GM21360 (cell line): ENCODE results near the gene CCDC78.
A peak's percentile ranks its signal among the peaks of the same experiment; 100 is the strongest.
"Not testable (repeated sequence)": the region's sequence is repeated elsewhere in the genome, so short reads cannot be mapped to it uniquely, and the experiment has no call there.

Experiments used
- ATAC-seq: cut with Tn5 transposase; IDR thresholded peaks from one replicate; pipeline ENCODE4 v1.9.1; 2021; ENCODE audit warnings: mild to moderate bottlenecking, moderate library complexity; ENCODE audit not compliant: unreplicated experiment

The CCDC78 gene

DNA sequence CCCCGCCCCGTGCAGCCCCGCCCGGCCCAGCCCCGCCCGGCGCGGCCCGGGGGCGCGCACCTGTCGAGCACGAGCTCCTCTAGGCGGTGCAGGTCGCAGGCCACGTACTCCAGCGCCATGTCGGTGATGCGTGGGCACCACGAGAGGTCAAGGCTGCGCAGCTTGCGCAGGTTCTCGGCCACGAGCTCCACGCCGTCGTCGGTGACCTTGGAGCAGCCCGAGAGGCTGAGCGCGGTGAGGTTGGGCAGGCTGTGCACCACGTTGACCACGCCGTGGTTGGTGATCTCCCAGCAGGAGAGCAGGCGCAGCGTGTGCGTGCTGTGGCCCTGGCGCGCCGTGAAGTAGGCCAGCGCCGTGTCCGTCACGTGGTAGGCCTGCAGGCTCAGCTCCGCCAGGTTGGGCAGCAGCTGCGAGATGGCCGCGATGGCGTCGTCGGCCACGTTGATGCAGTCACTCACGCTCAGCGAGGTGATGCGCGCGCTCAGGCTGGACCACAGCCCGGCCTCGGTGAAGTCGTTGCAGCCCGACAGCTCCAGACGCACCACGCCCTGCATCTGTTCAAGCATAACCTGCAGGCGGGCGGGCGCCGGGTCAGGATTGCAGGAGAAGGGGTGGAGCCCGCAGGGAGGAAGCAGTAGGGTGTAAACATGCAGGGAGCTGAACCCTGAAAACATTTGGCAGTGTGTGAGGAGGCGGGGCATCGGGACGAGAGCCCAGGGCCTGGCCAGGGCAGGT, 30.7 kb downstream of the CCDC78 start:
- ATAC-seq = no peak

DNA sequence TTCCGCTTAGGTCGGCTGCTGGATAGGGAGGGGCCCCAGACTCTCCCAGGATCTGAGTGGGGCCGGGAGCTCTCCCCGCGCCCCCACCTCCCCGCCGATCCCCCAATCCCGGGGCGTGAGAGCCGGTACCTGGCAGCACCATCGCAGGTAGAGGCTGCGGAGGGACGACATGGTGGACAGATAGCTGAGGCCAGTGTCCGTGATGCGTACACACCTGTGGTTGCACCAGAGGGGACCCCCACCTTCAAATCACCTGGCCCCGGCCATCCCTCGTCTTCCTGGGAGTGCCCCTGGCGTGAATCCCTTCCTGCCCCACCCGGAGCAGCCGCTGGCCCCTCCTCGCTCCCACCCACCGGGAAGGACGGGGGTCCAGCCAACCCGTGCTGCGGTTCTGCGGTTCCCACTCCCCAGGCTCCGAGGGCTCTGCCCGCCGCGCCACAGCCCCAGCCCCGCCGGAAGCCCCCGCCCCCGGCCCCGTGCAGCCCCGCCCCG, 31.3 kb downstream of the CCDC78 start:
- no peak for ATAC-seq

DNA sequence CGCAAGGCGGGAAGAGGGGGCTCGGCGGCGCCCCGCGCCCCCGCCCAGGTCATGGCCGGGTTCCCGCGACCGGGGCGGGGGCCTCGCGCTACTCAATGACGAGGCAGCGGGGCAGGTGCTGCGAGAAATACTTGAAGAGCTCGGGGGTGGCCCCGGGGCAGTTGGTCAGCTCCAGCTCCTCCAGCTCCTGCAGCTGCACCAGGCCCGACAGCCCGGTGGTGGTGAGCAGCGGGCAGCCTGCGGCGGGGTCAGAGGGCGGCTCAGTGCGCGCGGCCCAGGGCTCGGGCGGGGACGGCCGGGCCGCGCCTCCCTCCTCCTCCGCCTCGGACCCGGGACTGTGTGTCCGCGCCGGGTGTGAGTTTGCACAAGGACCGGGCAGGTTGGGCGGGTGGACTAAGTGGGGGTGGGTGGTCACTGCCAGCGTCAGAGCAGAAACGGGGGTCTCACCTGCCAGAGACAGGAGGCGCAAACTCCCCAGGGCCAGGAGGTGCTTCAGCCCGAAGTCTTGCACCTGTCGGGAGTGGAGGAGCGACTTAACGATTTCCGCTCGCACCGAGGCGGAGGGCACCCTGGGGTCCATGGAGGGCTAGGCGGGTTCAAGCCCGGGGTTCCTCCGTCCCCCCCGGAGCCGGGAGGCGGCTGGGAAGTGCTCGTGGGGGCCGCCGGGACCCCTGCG, 31.9 kb downstream of the CCDC78 start:
- no peak for ATAC-seq

DNA sequence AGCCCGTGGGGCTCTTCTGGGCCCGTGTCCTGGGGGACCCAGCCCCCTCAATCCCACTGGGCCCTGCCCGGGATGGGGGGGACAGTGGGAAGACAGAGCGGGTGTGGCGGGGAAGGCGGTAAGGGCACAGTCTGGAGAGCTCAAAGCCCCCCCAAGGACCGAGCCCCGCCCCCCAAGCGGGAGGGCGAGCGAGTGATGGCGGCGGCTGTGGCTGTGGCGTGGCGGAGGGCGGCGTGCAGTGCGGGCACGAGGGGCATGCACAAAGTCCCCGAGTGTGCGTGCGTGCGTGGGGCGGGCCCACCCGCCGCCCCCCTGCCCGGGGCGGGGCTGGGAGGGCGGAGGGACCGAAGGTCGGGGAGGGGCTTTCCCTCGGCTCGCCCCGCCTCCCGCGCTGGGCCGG, 32.5 kb downstream of the CCDC78 start:
- ATAC-seq = no peak

DNA sequence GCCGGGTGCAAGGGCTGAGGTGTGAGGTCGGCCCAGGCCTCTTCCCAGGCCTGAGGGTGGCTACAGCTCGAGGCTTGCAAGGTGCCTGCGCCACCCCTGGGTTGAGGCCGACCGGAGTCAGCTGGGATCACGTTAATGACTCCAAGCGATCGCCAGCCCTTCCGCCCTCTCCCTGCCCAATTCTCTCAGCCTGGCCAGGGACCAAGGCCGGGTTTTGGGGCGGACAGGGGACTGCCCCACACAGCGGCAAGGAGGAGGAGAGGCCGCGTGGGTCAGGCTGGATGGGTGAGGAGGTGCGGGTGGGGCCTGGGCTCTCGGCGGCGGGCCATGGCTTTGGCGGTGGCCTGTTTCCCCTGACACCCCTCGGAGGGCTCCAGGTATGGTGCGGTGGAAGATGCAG, 32.9 kb downstream of the CCDC78 start:
- no peak for ATAC-seq

DNA sequence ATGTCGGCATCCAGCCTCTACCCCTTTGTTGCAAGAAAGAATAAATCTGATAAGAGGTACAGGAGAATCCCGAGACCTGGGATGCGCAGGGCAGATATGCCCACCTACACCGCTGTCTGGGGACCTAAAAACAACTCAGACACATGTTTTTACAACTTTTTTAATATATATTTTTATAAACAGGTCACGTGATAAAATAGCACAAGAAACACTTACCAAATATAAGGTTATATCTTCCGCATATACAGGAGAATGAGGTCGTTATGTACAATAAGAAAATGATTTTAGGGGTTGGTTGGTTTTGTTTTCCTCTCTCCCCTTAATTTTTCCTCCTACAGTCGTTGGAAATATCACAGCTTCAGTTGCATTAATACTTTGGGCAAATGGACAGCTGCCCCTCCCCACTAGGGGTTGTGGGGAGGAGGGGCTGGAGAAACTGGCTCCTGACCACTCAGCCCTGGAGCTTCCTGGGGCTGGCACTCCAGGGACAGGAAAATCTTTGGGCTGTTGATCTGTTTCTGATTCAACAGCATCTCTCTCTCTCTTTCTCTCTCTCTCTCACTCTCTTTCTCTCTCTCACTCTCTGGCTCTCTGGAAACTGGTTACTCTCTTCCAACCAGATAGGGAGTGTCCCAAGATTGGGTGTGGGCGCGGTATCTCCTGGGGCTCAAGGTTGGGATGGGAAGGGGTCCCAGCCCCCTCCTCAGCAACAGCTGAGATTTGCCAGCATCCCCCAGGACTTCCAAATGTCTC, 33.7 kb downstream of the CCDC78 start:
- no peak for ATAC-seq

DNA sequence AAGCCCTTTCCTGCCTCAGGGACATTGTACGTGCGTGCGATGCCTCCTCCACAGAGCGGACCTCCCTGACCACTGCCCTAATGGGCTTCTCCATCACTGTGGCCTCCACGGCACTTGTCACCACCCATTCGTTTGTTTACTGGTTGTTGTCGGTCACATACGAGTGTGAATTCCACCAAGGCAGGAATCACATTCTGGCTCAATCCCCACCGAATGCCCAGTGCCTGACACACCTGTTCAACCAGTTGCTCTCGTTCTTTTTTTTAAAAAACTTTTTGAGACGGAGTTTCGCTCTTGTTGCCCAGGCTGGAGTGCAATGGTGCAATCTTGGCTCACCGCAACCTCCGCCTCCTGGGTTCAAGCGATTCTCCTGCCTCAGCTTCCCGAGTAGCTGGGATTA, 35.0 kb downstream of the CCDC78 start:
- ATAC-seq = not testable (repeated sequence)

DNA sequence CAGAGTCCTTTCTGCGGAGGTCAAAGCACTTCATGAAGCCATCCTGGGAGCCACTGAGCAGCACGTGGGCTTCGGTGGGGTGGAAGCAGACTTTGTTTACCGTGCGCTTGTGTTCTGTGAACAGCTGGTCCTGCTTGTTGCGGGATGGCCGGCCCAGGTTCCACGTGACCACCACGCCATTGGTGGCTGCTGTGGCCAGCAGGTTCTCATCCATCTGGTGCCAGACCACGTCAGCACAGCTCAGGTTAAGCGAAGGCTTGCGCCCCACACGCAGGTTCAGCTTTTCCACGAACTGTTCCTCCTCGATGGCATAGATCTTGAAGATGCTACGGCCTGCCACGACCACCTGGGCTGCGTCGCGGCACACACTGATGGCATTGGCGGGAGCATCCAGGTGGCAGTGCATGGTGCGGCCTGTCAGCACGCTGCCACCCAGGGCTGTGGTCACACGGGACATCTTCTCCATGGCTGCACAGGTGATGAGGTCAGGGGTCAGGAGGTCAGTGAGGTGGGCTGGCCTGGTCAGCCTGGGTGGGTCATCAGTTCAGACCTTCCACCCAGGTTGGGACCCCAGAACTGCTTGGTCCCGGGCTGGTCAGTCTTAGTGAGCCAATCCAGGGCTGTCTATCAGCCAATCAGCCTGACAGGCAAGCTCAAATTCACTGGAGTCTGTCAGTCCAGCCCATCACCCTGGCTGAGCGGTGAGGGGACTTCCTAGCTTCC, 36.9 kb downstream of the CCDC78 start:
- no peak for ATAC-seq

DNA sequence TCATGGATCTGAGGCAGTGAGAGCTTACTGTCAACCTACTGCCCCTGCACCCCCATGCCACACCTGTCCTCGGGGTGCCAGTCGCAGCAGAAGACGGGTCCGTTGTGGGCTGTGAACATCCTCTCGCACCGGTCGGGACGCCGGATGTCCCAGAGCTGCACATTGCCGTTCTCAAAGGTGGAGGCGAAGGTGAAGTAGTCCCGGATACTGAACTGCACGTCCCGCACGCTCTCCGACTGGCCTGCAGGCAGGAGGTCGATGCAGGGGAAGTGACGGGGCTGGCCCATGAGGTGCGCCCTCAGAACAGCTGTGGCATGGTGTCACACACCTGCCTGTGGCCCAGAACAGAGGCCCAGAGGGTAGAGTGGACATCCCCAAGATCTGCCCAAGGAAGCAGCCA, 38.7 kb downstream of the CCDC78 start:
- no peak for ATAC-seq

DNA sequence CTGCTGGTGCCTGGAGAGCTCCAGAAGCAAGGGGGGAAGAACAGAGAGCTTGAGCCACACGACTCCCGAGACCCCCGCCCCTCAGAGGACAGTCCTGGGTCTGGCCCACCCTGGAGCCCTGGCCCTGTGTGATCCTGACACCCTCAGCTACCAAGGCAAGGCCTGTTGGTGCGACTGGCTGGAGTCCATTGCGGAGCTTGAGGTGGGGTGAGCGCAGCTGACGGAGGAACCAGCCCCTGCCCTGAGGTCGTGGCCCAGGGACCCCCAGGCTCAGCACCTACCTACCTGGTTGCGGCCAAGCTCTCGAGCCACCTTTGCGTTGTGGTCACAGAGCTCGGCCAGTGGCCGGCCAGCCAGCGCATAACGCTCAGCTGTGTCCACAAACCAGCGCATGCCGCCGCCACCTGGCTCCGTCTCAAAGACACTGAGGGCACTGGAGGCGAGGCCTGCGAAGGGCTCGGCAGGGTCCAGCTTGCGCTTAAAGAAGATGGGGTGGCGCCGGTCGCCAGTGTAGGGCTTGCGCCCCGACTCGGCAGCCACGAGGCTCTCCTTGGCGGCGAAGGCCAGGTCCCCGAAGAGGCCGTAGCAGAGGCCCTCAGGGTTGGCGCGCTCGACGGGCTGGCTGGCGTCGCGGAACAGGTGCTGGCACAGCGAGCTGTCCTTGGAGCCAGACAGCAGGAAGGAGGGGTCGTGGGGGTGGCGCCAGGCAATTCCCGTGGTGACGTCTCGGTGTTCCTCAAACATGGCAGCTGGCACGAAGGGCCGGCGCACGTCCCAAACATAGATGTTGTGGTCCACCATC, 39.6 kb downstream of the CCDC78 start:
- no peak for ATAC-seq

DNA sequence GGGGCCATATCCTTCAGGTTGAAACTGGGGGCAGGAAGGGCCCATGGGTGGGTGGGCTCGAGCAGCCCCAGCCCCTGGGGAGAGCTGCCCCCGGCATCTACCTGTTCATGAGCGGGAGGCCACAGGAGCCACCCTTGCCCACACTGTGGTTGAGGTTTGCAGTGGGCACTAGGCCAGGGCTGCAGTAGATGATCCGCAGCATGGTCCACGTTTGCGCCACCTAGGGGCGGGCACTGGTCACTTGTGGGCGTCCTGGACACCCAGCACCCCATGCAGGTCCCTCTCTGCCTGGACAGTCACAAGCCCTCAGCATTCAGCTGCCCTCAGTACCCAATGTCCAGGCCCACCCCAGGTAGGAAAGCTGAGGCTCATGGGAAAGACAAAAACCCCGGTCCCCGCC, 40.3 kb downstream of the CCDC78 start:
- no peak for ATAC-seq

DNA sequence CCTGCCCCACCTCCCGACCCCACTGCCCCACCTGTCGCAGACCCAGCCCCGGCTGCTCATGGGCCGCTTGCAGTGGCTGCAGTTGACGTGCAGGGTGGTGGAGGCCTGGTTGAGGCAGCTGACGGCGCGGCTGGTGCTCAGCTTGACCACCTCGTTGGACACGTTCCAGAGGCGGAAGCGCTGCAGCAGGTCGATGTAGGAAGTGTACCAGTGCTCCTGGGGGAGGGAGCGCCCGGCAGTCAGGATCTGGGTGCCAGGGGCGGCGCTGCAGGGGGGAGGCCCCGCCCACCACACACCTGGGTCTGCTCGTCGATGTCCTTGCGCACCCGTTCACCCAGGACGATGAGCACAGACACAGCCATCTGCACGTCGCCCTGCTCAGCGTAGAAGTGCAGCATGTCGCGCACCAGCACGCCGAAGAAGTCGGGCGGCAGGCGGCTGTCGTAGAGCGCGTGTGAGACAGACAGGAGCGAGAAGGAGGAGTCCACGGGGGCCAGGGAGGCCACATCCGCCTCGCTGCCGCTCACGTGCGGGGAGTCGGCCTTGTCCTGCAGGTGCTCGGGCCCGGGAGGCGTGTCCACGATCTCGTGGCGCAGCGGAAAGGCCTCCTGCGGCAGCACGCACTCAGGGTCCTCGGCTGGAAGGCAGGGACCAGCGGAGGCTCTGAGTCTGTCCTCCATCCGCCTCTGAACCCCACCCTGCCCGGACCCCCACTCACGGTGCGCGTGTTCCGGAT, 41.1 kb downstream of the CCDC78 start:
- ATAC-seq = no peak

DNA sequence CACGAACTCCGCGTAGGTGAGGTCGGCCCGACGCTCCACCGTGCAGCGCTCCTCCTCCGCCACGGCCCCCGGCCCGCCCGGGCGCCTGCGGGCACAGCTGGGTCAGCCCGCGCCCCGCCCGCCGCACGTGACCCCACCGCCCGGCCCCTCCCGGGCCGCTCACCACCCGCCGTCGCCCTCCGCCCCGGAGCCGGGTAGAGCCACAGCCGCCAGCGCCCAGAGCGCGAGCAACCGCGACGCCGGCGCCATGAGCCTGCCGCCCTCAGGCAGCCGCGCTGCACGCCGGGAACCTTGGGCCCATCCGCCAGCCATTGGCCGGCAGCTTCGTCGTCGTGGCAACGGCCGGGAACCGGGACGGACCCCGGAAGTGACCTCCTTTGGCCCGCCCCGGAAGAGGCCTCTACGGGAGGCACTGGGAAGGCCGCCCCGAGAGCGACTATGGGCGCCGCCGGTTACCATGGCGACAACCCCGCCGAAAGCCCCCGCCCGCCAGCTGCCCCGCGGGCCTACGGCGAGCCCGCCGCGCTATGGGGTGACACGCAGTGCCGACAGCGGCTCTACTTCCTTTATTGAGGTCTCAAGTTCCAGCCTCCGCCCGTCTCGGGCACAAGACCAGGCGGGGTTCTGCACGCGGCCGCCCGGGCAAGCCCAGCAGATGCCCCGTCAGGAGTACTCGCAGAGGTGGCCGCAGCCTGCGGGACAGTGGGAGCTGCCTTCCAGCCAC, 42.0 kb downstream of the CCDC78 start, which contains the start of gene JMJD8:
Gene JMJD8, minus strand, starts transcription at position 264 of the 724 bp plus-strand sequence. Its CDS starts 15 bp downstream, at position 249.
- ATAC-seq = peak; percentile 62

DNA sequence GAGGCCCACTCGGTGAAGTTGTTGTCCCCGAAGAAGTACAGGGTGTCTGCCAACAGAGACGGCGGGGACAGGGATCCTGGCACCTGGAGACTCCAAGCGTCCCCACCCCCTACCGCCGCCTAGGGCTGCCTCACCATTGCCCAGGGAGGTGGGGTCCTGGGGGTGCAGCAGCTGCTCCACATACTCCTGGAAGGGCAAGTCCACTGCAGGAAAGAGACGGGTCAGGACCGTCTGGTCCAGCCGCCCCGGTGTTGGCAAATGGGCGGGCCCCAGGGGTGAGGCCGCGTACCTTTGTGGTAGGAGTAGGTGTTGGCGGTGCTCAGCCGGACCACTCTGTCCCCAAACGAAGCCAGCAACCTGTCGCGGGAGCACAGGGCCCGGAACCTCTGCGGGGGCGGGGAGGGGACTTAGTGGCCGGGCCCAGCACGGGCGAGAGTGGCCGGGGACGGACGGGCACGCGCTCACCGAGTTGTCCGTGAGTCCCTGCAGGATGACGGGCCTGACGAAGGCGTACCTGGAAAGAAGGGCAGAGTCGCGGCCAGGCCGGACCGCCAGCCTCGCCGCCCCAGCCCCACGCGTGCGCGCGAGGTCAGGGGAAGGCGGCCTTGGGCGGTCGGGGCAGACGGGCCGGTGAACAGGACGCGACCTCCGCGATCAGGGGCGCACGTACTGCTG, 42.7 kb downstream of the CCDC78 start:
- no peak for ATAC-seq

DNA sequence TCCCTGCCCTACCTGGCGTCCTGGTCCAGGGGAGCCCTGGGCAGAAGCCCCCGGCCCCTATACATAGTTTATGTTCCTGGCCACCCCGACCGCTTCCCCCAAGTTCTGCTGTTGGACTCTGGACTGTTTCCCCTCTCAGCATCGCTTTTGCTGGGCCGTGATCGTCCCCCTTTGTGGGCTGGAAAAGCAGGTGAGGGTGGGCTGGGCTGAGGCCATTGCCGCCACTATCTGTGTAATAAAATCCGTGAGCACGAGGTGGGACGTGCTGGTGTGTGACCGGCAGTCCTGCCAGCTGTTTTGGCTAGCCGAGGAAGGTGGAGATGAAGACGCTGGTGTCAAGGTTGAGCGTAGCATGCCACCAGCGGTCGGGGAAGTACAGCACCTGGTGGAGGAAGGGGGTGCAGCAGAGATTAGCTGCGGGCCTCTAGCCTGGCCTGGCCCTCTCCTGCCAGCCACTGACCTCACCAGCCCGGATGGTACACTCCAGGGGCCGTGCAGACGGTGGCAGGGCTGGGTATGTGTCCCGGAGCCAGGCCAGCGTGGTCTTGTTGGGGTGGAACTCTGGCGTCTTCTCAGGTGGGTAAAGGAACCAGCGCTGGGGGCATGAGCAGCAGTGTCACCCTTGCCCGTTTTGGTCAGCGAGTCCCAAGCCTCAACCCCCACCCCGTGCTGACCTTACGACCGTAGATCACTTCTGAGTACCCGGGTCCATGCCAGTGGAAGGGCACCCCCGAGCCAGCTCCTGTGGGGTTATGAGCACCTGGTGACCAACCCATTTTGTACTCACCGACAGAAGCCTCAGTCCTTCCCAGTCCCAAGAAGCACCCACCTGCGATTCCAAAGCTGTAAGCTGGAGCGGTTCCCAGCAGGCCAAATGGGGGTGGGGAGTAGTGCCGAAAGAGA, 43.5 kb downstream of the CCDC78 start:
- no peak for ATAC-seq

DNA sequence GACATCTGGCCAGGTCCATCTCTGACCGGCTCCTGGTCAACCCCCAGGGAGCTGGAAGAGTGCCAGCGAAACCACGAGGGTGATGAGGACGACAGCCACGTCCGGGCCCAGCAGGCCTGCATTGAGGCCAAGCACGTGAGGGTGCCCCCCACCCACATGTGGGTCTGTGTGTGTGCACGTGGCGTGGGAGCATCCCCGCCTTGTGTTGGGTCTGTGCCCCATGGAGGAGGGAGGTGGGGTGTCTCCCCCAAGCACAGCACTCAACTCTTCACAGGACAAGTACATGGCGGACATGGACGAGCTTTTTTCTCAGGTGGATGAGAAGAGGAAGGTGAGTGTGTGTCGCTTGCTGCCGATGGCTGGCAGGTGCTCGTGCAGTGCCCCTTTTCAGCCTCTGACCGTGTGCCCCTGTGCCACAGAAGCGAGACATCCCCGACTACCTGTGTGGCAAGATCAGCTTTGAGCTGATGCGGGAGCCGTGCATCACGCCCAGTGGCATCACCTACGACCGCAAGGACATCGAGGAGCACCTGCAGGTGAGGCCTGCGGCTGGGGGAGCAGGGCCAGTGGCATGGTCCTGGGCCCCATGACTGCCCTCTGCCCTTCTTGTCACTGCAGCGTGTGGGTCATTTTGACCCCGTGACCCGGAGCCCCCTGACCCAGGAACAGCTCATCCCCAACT, 44.4 kb downstream of the CCDC78 start:
- ATAC-seq = no peak
